ENCODE data around the gene PTPRN2.

The PTPRN2 gene

DNA sequence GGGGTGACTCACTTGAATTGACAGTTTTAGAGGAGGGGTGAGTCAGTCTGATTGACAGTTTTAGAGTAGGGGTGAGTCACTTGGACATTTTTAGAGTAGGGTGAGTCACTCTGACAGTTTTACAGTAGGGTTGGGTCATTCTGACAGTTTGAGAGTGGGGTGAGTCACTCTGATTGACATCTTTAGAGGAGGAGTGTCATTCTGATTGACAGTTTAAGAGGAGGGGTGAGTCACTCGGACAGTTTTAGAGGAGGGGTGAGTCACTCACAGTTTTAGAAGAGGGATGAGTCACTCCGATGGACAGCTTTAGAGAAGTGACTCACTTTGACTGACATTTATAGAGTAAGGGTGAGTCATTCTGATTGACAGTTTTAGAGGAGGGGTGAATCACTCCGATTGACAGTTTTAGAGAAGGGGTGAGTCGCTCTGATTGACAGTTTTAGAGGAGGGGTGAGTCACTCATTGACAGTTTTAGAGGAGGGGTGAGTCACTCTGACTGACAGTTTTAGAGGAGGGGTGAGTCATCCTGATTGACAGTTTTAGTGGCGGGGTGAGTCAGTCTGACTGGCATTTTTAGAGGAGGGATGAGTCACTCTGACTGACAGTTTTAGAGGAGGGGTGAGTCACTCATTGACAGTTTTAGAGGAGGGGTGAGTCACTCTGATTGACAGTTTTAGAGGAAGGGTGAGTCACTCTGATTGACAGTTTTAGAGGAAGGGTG, 655.0 kb downstream of the PTPRN2 start:
- Histone ChIP-seq H3K23ac (ENCODE audit: low read length) (no peak overlapping the region), H3K79me1 (ENCODE audit: low read length) (no peaks in the 10 kb centered on the region), H2BK5ac (ENCODE audit: low read length) (no peak overlapping the region), H3K36me3 (ENCODE audit: control insufficient read depth, insufficient read depth, low read length) (no peaks in the 10 kb centered on the region), H2BK120ac (ENCODE audit: low read depth, low read length) (no peak overlapping the region), H4K8ac (ENCODE audit: low read depth, low read length) (no peak overlapping the region), H3K4me2 (ENCODE audit: low read length) (no peak overlapping the region), H4K5ac (ENCODE audit: low read length) (no peak overlapping the region), H3K18ac (ENCODE audit: low read length) (no peak overlapping the region), H3K79me2 (ENCODE audit: control insufficient read depth, insufficient read depth, low read length) (no peaks in the 10 kb centered on the region), H3K4me1 (ENCODE audit: control insufficient read depth, low read depth, low read length) (no peaks in the 10 kb centered on the region), H3K27ac (ENCODE audit: low read depth, low read length) (no peak overlapping the region), H3K27me3 (ENCODE audit: insufficient read depth, low read length, poor library complexity) (no peaks in the 10 kb centered on the region), H3K4me3 (ENCODE audit: low read length) (no peak overlapping the region), H2BK15ac (replicated peaks; ENCODE audit: low read depth) (no peak overlapping the region), H3K9ac (ENCODE audit: low read length) (no peak overlapping the region), H2AK5ac (ENCODE audit: low read length) (no peak overlapping the region), H3K56ac (ENCODE audit: low read length) (no peak overlapping the region), H3K4ac (ENCODE audit: low read depth, low read length) (no peak overlapping the region)
- WGBS (ENCODE audit: extremely low coverage, insufficient coverage, low lambda C conversion rate) = no CpG with 5 or more reads among the region's 5 CpGs
- peak; percentile 71 for DNase-seq

DNA sequence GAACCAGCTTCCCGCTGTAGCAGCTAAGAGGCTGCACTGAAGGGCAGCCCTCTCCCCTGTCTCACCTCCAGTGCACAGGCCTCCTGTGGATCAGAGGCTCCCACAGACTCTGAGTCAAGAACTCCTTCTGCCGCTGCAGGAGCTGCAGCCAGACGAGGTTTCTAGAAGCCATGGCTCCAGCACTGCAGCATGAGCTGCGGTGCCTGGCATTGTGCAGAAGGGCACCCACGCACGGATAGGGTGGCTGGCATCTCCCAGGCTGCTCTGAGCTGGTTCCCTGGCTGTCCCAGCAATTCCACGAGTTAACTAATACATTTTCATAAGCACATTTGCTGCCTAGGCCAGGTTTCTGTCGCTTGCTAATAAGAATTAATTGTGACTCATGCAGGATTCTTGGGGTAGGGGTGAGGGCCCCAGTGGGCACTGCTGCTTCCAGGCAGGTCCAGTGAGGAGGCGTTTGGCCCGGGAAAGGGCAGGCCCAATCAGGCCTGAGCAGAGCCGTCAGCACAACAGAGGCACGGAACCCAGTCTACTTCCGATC, 656.6 kb downstream of the PTPRN2 start:
- Histone ChIP-seq H3K79me1 (ENCODE audit: low read length) (no peaks in the 10 kb centered on the region), H3K56ac (ENCODE audit: low read length) (no peak overlapping the region), H2BK120ac (ENCODE audit: low read depth, low read length) (no peak overlapping the region), H3K18ac (ENCODE audit: low read length) (no peak overlapping the region), H2BK15ac (replicated peaks; ENCODE audit: low read depth) (no peak overlapping the region), H4K5ac (ENCODE audit: low read length) (no peak overlapping the region), H3K23ac (ENCODE audit: low read length) (no peak overlapping the region), H3K4me3 (ENCODE audit: low read length) (no peak overlapping the region), H2AK5ac (ENCODE audit: low read length) (no peak overlapping the region), H2BK5ac (ENCODE audit: low read length) (no peak overlapping the region), H3K9ac (ENCODE audit: low read length) (no peak overlapping the region), H3K4me1 (ENCODE audit: control insufficient read depth, low read depth, low read length) (no peaks in the 10 kb centered on the region), H4K8ac (ENCODE audit: low read depth, low read length) (no peak overlapping the region), H3K79me2 (ENCODE audit: control insufficient read depth, insufficient read depth, low read length) (no peaks in the 10 kb centered on the region), H3K4me2 (ENCODE audit: low read length) (no peak overlapping the region), H3K4ac (ENCODE audit: low read depth, low read length) (no peak overlapping the region), H3K27me3 (ENCODE audit: insufficient read depth, low read length, poor library complexity) (no peaks in the 10 kb centered on the region), H3K36me3 (ENCODE audit: control insufficient read depth, insufficient read depth, low read length) (no peaks in the 10 kb centered on the region), H3K27ac (ENCODE audit: low read depth, low read length) (no peak overlapping the region)
- DNase-seq = no peak
- no CpG with 5 or more reads among the region's 13 CpGs for WGBS (ENCODE audit: extremely low coverage, insufficient coverage, low lambda C conversion rate)

DNA sequence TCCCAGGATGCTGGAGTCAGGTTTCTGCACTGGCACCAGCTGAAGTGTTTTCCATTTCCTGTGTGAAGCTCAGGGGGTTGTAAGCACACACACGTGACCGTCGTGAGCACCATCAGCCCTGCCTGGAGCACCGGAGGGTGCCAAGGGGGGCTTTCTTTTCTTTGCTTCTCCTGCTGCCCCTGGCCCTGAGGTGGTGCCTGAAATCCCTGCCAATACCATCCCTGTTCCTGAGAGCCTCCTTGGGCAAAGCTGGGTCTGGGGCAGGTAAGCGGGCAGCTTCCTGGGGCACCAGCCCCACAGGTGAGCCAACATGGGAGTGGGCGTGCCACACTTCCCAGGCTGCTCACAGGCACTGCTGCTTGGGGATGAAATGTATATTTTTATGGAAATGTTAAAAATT, 657.2 kb downstream of the PTPRN2 start:
- H3K27me3 ChIP-seq (ENCODE audit: insufficient read depth, low read length, poor library complexity) = no peaks in the 10 kb centered on the region
- H3K4ac ChIP-seq (ENCODE audit: low read depth, low read length) = no peak overlapping the region
- H3K4me1 ChIP-seq (ENCODE audit: control insufficient read depth, low read depth, low read length) = no peaks in the 10 kb centered on the region
- no peak overlapping the region for H4K8ac ChIP-seq (ENCODE audit: low read depth, low read length)
- H3K79me1 ChIP-seq (ENCODE audit: low read length) = no peaks in the 10 kb centered on the region
- no peak overlapping the region for H3K9ac ChIP-seq (ENCODE audit: low read length)
- H2BK15ac ChIP-seq (replicated peaks; ENCODE audit: low read depth) = no peak overlapping the region
- H2BK5ac ChIP-seq (ENCODE audit: low read length) = no peak overlapping the region
- H4K5ac ChIP-seq (ENCODE audit: low read length) = no peak overlapping the region
- H3K56ac ChIP-seq (ENCODE audit: low read length) = no peak overlapping the region
- no peak for DNase-seq
- no CpG with 5 or more reads among the region's 6 CpGs for WGBS (ENCODE audit: extremely low coverage, insufficient coverage, low lambda C conversion rate)
- no peak overlapping the region for H2AK5ac ChIP-seq (ENCODE audit: low read length)
- no peak overlapping the region for H3K27ac ChIP-seq (ENCODE audit: low read depth, low read length)
- H3K23ac ChIP-seq (ENCODE audit: low read length) = no peak overlapping the region
- H3K36me3 ChIP-seq (ENCODE audit: control insufficient read depth, insufficient read depth, low read length) = no peaks in the 10 kb centered on the region
- H3K79me2 ChIP-seq (ENCODE audit: control insufficient read depth, insufficient read depth, low read length) = no peaks in the 10 kb centered on the region
- H3K4me3 ChIP-seq (ENCODE audit: low read length) = no peak overlapping the region
- no peak overlapping the region for H3K4me2 ChIP-seq (ENCODE audit: low read length)
- no peak overlapping the region for H3K18ac ChIP-seq (ENCODE audit: low read length)
- no peak overlapping the region for H2BK120ac ChIP-seq (ENCODE audit: low read depth, low read length)

DNA sequence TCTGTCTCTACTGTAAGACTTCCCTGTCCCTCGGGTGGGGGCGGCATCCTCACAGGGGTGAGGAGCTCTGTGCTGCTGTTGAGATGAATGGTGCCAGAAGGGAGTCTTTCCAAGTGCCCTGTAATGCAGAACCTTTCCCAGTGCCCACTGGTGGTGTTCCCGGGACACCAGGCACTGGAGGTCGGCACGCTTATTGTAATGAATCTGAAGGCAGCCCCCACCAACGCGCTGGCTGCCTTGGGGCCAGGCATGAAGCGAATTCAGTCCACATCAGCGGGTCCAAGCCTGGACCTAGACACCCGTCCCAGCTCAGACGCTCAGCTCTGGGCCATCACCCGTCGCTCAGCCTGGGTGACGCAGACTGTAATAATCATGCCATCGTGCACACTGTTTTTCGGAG, 658.0 kb downstream of the PTPRN2 start:
- H3K23ac ChIP-seq (ENCODE audit: low read length) = no peak overlapping the region
- H3K4me2 ChIP-seq (ENCODE audit: low read length) = no peak overlapping the region
- no peaks in the 10 kb centered on the region for H3K4me1 ChIP-seq (ENCODE audit: control insufficient read depth, low read depth, low read length)
- no CpG with 5 or more reads among the region's 16 CpGs for WGBS (ENCODE audit: extremely low coverage, insufficient coverage, low lambda C conversion rate)
- no peak overlapping the region for H3K27ac ChIP-seq (ENCODE audit: low read depth, low read length)
- H2AK5ac ChIP-seq (ENCODE audit: low read length) = no peak overlapping the region
- DNase-seq = no peak
- H3K9ac ChIP-seq (ENCODE audit: low read length) = no peak overlapping the region
- no peak overlapping the region for H3K56ac ChIP-seq (ENCODE audit: low read length)
- H2BK15ac ChIP-seq (replicated peaks; ENCODE audit: low read depth) = no peak overlapping the region
- H3K79me1 ChIP-seq (ENCODE audit: low read length) = no peaks in the 10 kb centered on the region
- H3K79me2 ChIP-seq (ENCODE audit: control insufficient read depth, insufficient read depth, low read length) = no peaks in the 10 kb centered on the region
- no peak overlapping the region for H4K5ac ChIP-seq (ENCODE audit: low read length)
- no peak overlapping the region for H4K8ac ChIP-seq (ENCODE audit: low read depth, low read length)
- H3K27me3 ChIP-seq (ENCODE audit: insufficient read depth, low read length, poor library complexity) = no peaks in the 10 kb centered on the region
- no peaks in the 10 kb centered on the region for H3K36me3 ChIP-seq (ENCODE audit: control insufficient read depth, insufficient read depth, low read length)
- no peak overlapping the region for H2BK120ac ChIP-seq (ENCODE audit: low read depth, low read length)
- no peak overlapping the region for H2BK5ac ChIP-seq (ENCODE audit: low read length)
- no peak overlapping the region for H3K4me3 ChIP-seq (ENCODE audit: low read length)
- H3K18ac ChIP-seq (ENCODE audit: low read length) = no peak overlapping the region
- no peak overlapping the region for H3K4ac ChIP-seq (ENCODE audit: low read depth, low read length)

DNA sequence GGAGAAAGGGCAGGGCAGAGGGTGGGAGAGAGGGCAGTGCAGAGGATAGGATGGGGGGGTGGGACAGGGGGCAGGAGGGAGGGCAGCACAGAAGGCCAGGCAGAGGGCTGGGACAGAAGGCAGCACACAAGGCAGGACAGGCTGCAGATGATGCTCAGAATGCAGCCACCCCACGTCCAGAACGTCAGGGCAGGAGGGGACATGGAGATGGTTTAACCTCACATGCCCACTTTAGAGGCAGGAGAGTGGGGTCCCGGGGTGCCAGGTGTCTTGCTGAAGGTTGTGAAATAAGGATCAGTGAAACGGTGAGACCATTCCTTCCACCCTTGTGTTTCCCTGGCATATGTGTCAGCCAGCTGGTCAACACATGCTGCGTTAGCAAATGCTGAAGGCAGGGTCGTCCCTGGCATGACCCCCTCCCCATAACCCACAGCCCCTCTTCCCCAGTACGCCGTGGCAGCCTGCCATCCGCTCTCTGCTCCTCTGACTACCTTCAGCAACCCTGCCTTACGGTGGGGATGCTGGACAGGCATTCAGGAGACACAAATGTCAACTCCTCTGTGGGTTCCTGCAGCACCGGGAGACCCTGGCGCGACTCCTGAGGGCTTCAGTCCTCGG, 658.7 kb downstream of the PTPRN2 start:
- Histone ChIP-seq H2AK5ac (ENCODE audit: low read length) (no peak overlapping the region), H3K23ac (ENCODE audit: low read length) (no peak overlapping the region), H3K56ac (ENCODE audit: low read length) (no peak overlapping the region), H3K27me3 (ENCODE audit: insufficient read depth, low read length, poor library complexity) (no peaks in the 10 kb centered on the region), H3K4me1 (ENCODE audit: control insufficient read depth, low read depth, low read length) (no peaks in the 10 kb centered on the region), H3K4ac (ENCODE audit: low read depth, low read length) (no peak overlapping the region), H3K79me1 (ENCODE audit: low read length) (no peaks in the 10 kb centered on the region), H3K9ac (ENCODE audit: low read length) (no peak overlapping the region), H2BK15ac (replicated peaks; ENCODE audit: low read depth) (no peak overlapping the region), H3K27ac (ENCODE audit: low read depth, low read length) (no peak overlapping the region), H3K36me3 (ENCODE audit: control insufficient read depth, insufficient read depth, low read length) (no peaks in the 10 kb centered on the region), H3K4me2 (ENCODE audit: low read length) (no peak overlapping the region), H3K4me3 (ENCODE audit: low read length) (no peak overlapping the region), H3K18ac (ENCODE audit: low read length) (no peak overlapping the region), H4K5ac (ENCODE audit: low read length) (no peak overlapping the region), H2BK120ac (ENCODE audit: low read depth, low read length) (no peak overlapping the region), H2BK5ac (ENCODE audit: low read length) (no peak overlapping the region), H3K79me2 (ENCODE audit: control insufficient read depth, insufficient read depth, low read length) (no peaks in the 10 kb centered on the region), H4K8ac (ENCODE audit: low read depth, low read length) (no peak overlapping the region)
- no CpG with 5 or more reads among the region's 14 CpGs for WGBS (ENCODE audit: extremely low coverage, insufficient coverage, low lambda C conversion rate)
- no peak for DNase-seq
